ENCODE measurements around the gene ETAA1. TPM values are rescaled to one million over a fixed set of nuclear protein-coding genes. Genes with fewer than 3 reads are reported as not detected.
A peak's percentile ranks its signal among the peaks of the same experiment; 100 is the strongest.

ETAA1 gene
- total RNA-seq (2014; rRNA removed; shearing (Covaris generic)) = 20.3 and 33.9 TPM in 2 replicates

GRCh38 chr2:67397143-67397986 is at the start of gene ETAA1:
TSS of gene ETAA1 (plus strand) at chr2:67397333. CDS start at chr2:67397449, 116 bp downstream.
- peak within 1 kb of the TSS; percentile 92 for H3K4me3 ChIP-seq (ENCODE audit: insufficient read depth, low read depth, low read length)
- DNase-seq = peak; percentile 93
- no peaks in the 10 kb centered on the region for H3K27me3 ChIP-seq (ENCODE audit: control insufficient read depth, insufficient read depth, low read length)
- peaks cover 2% of the 10 kb centered on the region; the same call in 1 of the 2 replicates for H3K36me3 ChIP-seq (replicated peaks; ENCODE audit: control insufficient read depth, insufficient read depth, low read length)

- H3K36me3 ChIP-seq (replicated peaks; ENCODE audit: control insufficient read depth, insufficient read depth, low read length) = no peaks in the 10 kb centered on the region
- no peak overlapping the region for H3K4me3 ChIP-seq (ENCODE audit: insufficient read depth, low read depth, low read length)
- DNase-seq = no peak
- H3K27me3 ChIP-seq (ENCODE audit: control insufficient read depth, insufficient read depth, low read length) = no peaks in the 10 kb centered on the region
Observed at GRCh38 chr2:67366832-67367412, 30.2 kb upstream of the ETAA1 start.

- Histone ChIP-seq H3K4me3 (ENCODE audit: insufficient read depth, low read depth, low read length) (no peak overlapping the region), H3K27me3 (ENCODE audit: control insufficient read depth, insufficient read depth, low read length) (no peaks in the 10 kb centered on the region), H3K36me3 (replicated peaks; ENCODE audit: control insufficient read depth, insufficient read depth, low read length) (no peaks in the 10 kb centered on the region)
- DNase-seq = no peak
Observed at GRCh38 chr2:67374481-67374880, 22.7 kb upstream of the ETAA1 start.

- no peaks in the 10 kb centered on the region for H3K27me3 ChIP-seq (ENCODE audit: control insufficient read depth, insufficient read depth, low read length)
- no peak for DNase-seq
- H3K36me3 ChIP-seq (replicated peaks; ENCODE audit: control insufficient read depth, insufficient read depth, low read length) = no peaks in the 10 kb centered on the region
- H3K4me3 ChIP-seq (ENCODE audit: insufficient read depth, low read depth, low read length) = no peak overlapping the region
Observed at GRCh38 chr2:67374949-67375348, 22.2 kb upstream of the ETAA1 start.

- Histone ChIP-seq H3K27me3 (ENCODE audit: control insufficient read depth, insufficient read depth, low read length) (no peaks in the 10 kb centered on the region), H3K4me3 (ENCODE audit: insufficient read depth, low read depth, low read length) (no peak overlapping the region)
Observed at GRCh38 chr2:67378555-67378954, 18.6 kb upstream of the ETAA1 start.

GRCh38 chr2:67379048-67379447 is 18.1 kb upstream of the ETAA1 start:
- H3K4me3 ChIP-seq (ENCODE audit: insufficient read depth, low read depth, low read length) = no peak overlapping the region
- DNase-seq = no peak
- no peaks in the 10 kb centered on the region for H3K36me3 ChIP-seq (replicated peaks; ENCODE audit: control insufficient read depth, insufficient read depth, low read length)
- no peaks in the 10 kb centered on the region for H3K27me3 ChIP-seq (ENCODE audit: control insufficient read depth, insufficient read depth, low read length)

More at GRCh38 chr2:67378555-67378954, 18.6 kb upstream of the ETAA1 start:
- no peak for DNase-seq
- H3K36me3 ChIP-seq (replicated peaks; ENCODE audit: control insufficient read depth, insufficient read depth, low read length) = no peaks in the 10 kb centered on the region

GRCh38 chr2:67384123-67384822 is 12.9 kb upstream of the ETAA1 start:
- Histone ChIP-seq H3K27me3 (ENCODE audit: control insufficient read depth, insufficient read depth, low read length) (no peaks in the 10 kb centered on the region), H3K4me3 (ENCODE audit: insufficient read depth, low read depth, low read length) (no peak overlapping the region), H3K36me3 (replicated peaks; ENCODE audit: control insufficient read depth, insufficient read depth, low read length) (no peaks in the 10 kb centered on the region)
- DNase-seq = no peak

GRCh38 chr2:67388680-67389079 is 8.5 kb upstream of the ETAA1 start:
- Histone ChIP-seq H3K4me3 (ENCODE audit: insufficient read depth, low read depth, low read length) (no peak overlapping the region), H3K36me3 (replicated peaks; ENCODE audit: control insufficient read depth, insufficient read depth, low read length) (no peaks in the 10 kb centered on the region), H3K27me3 (ENCODE audit: control insufficient read depth, insufficient read depth, low read length) (no peaks in the 10 kb centered on the region)
- DNase-seq = peak; percentile 5

- no peak for DNase-seq
- Histone ChIP-seq H3K36me3 (replicated peaks; ENCODE audit: control insufficient read depth, insufficient read depth, low read length) (no peaks in the 10 kb centered on the region), H3K27me3 (ENCODE audit: control insufficient read depth, insufficient read depth, low read length) (no peaks in the 10 kb centered on the region), H3K4me3 (ENCODE audit: insufficient read depth, low read depth, low read length) (no peak overlapping the region)
Observed at GRCh38 chr2:67389286-67389685, 7.8 kb upstream of the ETAA1 start.

- DNase-seq = no peak
- H3K36me3 ChIP-seq (replicated peaks; ENCODE audit: control insufficient read depth, insufficient read depth, low read length) = no peaks in the 10 kb centered on the region
- no peaks in the 10 kb centered on the region for H3K27me3 ChIP-seq (ENCODE audit: control insufficient read depth, insufficient read depth, low read length)
- H3K4me3 ChIP-seq (ENCODE audit: insufficient read depth, low read depth, low read length) = no peak overlapping the region
Observed at GRCh38 chr2:67389788-67390187, 7.3 kb upstream of the ETAA1 start.

GRCh38 chr2:67393237-67393636 is 3.9 kb upstream of the ETAA1 start:
- H3K27me3 ChIP-seq (ENCODE audit: control insufficient read depth, insufficient read depth, low read length) = no peaks in the 10 kb centered on the region
- H3K4me3 ChIP-seq (ENCODE audit: insufficient read depth, low read depth, low read length) = no peak overlapping the region
- H3K36me3 ChIP-seq (replicated peaks; ENCODE audit: control insufficient read depth, insufficient read depth, low read length) = no peaks in the 10 kb centered on the region
- DNase-seq = no peak

GRCh38 chr2:67394734-67395133 is 2.4 kb upstream of the ETAA1 start:
- H3K27me3 ChIP-seq (ENCODE audit: control insufficient read depth, insufficient read depth, low read length) = no peaks in the 10 kb centered on the region
- H3K36me3 ChIP-seq (replicated peaks; ENCODE audit: control insufficient read depth, insufficient read depth, low read length) = no peaks in the 10 kb centered on the region
- no peak for DNase-seq
- no peak overlapping the region for H3K4me3 ChIP-seq (ENCODE audit: insufficient read depth, low read depth, low read length)

GRCh38 chr2:67399144-67399543 is 2.0 kb downstream of the ETAA1 start:
- Histone ChIP-seq H3K4me3 (ENCODE audit: insufficient read depth, low read depth, low read length) (no peak overlapping the region), H3K36me3 (replicated peaks; ENCODE audit: control insufficient read depth, insufficient read depth, low read length) (peaks cover 10% of the 10 kb centered on the region), H3K27me3 (ENCODE audit: control insufficient read depth, insufficient read depth, low read length) (no peaks in the 10 kb centered on the region)
- no peak for DNase-seq

- peaks cover 10% of the 10 kb centered on the region for H3K36me3 ChIP-seq (replicated peaks; ENCODE audit: control insufficient read depth, insufficient read depth, low read length)
- no peaks in the 10 kb centered on the region for H3K27me3 ChIP-seq (ENCODE audit: control insufficient read depth, insufficient read depth, low read length)
- DNase-seq = no peak
- H3K4me3 ChIP-seq (ENCODE audit: insufficient read depth, low read depth, low read length) = no peak overlapping the region
Observed at GRCh38 chr2:67399831-67400489, 2.8 kb downstream of the ETAA1 start.

All from H7 (cell line).